Keratinocyte (primary cell): Measurements from ENCODE around the gene SNTB2.

Experiments used
- EZH2 ChIP-seq: IDR thresholded peaks from one replicate; pipeline ENCODE4 v1.6.1; 2012; ENCODE audit warnings: inconsistent platforms, mild to moderate bottlenecking, low read length, moderate library complexity
- TF ChIP-seq, protein P1 (sequence below), 3 experiments: IDR thresholded peaks in 1 of 3; conservative IDR thresholded peaks in 1 of 3; optimal IDR thresholded peaks in 1 of 3; 2 replicates in 2 of 3; 3 replicates in 1 of 3; pipeline versions ENCODE3 to v1.5.1; 2011; ENCODE audit warnings: low read length in 3 of 3, mild to moderate bottlenecking in 3 of 3, moderate library complexity in 2 of 3, control low read depth in 1 of 3, inconsistent platforms in 1 of 3; ENCODE audit not compliant: insufficient read depth in 2 of 3; ENCODE audit errors: extremely low read depth in 1 of 3

DNA sequence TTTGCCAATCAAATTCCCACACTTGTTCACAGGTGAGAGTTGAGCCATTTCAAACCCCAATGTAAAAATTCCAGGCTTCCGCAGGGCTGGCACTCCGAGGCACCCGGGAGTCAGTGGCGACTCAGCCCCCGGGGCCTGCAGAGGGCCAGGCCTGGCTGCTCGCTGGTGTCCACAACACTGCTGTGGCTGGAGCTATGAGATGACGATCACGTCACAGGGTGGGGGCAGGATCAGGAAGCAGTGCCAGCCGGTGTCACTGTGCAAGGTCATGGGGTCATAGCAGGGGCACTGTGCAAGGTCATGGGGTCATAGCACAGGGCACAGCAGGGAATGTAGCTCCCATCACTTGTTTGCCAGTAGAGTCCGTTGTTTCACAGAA, 131.9 kb downstream of the SNTB2 start:
- TF ChIP-seq, protein P1, sequence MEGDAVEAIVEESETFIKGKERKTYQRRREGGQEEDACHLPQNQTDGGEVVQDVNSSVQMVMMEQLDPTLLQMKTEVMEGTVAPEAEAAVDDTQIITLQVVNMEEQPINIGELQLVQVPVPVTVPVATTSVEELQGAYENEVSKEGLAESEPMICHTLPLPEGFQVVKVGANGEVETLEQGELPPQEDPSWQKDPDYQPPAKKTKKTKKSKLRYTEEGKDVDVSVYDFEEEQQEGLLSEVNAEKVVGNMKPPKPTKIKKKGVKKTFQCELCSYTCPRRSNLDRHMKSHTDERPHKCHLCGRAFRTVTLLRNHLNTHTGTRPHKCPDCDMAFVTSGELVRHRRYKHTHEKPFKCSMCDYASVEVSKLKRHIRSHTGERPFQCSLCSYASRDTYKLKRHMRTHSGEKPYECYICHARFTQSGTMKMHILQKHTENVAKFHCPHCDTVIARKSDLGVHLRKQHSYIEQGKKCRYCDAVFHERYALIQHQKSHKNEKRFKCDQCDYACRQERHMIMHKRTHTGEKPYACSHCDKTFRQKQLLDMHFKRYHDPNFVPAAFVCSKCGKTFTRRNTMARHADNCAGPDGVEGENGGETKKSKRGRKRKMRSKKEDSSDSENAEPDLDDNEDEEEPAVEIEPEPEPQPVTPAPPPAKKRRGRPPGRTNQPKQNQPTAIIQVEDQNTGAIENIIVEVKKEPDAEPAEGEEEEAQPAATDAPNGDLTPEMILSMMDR (optimal IDR thresholded peaks at IDR 0.05 in 1 of 3, IDR thresholded peaks at IDR 0.05 in 1 of 3, conservative IDR thresholded peaks at IDR 0.05 in 1 of 3; ENCODE audit: extremely low read depth in 1 of 3, insufficient read depth in 2 of 3, low read length in 3 of 3) = no peak
- TF ChIP-seq EZH2 = no peak
